AG09319 (cell line): ENCODE data around the gene SIGLEC10.
"Not testable (repeated sequence)": the region's sequence is repeated elsewhere in the genome, so short reads cannot be mapped to it uniquely, and the experiment has no call there.

Source experiments
- DNase-seq: peaks from one replicate; pipeline ENCODE4 v3.0.0-alpha.2; 2010; ENCODE audit warnings: low read depth; ENCODE audit errors: extremely low read depth
- CTCF ChIP-seq: IDR thresholded peaks from 2 replicates; pipeline ENCODE4 v1.5.1; 2011; ENCODE audit warnings: low read depth, mild to moderate bottlenecking, inconsistent platforms, low read length, moderate library complexity

The SIGLEC10 gene

DNA sequence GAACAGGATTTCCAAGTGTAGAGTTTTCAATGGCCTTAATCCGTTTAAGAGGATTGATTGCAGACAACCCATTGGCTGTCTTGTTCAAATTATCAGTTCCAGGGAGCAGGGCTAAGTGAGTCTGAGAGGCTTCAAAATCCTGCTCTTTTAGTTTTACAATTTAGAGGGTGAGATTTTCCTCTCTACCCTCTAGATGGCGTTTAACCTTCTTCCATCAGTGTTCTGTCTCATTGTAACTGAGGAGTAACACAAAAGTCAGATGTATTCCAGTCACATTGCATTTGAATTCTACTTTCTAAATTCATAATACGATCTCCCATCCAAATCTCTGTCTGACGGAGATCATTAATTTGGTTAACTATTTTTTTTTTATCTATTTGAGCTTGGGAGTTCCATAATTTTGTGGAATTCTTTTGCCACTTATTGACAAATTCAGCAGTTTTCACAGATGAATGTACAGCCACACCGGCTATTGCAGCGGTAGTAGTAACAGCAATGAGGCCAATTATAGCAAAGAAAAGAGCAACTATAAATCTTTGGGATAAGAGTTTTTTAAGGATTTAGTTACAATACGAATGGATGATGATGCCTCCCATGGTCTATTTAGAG lies 19.2 kb downstream of the SIGLEC10 start:
- TF ChIP-seq CTCF = peak; percentile 63
- DNase-seq = no peak

- not testable (repeated sequence) for DNase-seq
Measured at GRCh38 chr19:51397453-51397852, 20.0 kb downstream of the SIGLEC10 start.

DNA sequence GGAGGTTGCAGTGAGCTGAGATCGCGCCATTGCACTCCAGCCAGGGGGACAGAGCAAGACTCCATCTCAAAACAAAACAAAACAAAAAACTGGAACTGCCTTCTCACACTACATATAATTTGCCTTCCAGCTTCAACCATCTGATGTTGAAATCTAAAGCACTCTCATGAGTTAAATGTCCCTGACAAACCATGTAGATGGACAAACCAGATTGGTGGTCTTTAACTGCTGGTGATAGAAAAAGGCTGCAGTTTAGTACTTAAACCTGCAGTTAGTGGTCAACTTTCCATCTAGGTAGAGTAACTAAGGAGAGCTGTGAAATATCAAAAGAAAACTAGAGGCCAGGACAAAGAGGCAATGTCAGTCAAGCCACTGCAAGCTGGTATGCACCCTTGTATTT lies 21.3 kb downstream of the SIGLEC10 start:
- DNase-seq = no peak
- TF ChIP-seq CTCF = no peak

DNA sequence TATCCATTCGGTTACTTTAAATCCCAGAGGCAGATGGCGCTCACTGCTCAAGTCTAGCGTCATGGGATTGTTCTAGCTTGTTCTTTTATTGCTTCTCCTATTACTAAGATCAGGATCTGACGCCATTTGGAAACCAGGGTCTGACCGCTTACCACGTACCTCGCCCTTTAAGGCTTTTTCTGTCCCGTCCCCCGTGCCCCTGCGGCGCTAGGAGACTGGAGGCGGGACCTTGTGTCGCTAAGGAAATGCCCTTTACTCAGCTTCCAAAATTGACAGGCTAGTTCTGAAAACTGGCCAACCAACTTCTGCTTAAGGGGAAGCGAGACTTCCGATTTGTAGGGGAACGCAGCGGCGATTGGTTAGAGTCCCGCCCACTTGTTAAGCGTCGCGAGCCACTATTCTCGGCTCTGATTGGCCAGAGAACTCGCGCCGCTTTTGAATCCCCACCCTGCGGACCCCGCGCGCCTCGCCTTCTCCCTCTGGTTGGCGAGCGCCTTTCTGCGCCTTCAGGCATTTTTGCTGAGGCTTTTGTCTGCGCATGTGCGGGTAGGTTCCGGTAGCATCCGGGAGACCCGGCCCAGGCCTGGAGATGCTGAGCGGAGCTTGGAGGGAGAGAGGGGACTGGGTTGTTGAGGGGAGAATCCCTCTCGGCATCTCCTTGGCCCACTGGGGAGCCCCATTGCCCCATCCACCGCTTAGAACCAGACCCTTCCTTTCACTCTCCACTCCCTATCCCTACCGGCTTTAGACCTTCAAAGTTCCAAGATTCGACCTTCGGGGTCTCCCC lies 23.2 kb downstream of the SIGLEC10 start:
- peak; percentile 97 for DNase-seq
- no peak; the same call in 1 of the 2 replicates for TF ChIP-seq CTCF

- TF ChIP-seq CTCF = no peak
- DNase-seq = no peak
Measured at GRCh38 chr19:51392701-51393100, 24.7 kb downstream of the SIGLEC10 start.

- DNase-seq = no peak
- TF ChIP-seq CTCF = no peak
Measured at GRCh38 chr19:51391073-51391611, 26.3 kb downstream of the SIGLEC10 start.

DNA sequence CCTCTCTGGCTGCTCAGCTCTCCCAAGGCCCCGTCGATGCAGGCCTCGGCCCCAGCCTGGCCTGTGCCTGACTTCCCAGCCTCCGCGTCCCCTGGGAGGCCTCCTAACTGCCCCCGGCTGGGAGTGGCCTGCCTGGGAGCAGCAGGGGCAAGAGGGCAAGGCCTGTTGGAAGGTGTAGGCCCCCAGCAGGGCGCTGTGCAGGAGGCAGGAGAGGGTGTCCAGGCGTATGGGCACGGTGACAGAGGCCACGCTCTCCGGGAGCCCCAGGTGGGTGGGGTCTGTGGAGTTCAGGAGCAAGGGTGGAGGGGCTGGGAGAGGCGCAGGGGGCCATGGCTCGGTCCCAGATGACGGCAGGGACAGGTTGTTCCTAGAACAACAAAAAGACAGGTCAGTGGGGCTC lies 28.3 kb downstream of the SIGLEC10 start:
- no peak for DNase-seq
- no peak for TF ChIP-seq CTCF
